Astrocyte of the spinal cord (primary cell): ENCODE data around the gene PIM1.

Source experiments
- DNase-seq: peaks from one replicate; pipeline ENCODE4 v3.0.0; 2011; ENCODE audit warnings: low read depth, low spot score
- H3K4me3 ChIP-seq: 2 replicates; pipeline ENCODE4 v1.5.1; 2011; ENCODE audit warnings: low read depth, mild to moderate bottlenecking, low read length, moderate library complexity
- in situ Hi-C: cut with HindIII; loops from 2 replicates; pipeline ENCODE4 v1.10.0; 2017; ENCODE audit warnings: low sequenced_read_pairs
- TF ChIP-seq, protein P1 (sequence below): IDR thresholded peaks from 2 replicates; pipeline ENCODE4 v1.5.1; 2012; ENCODE audit warnings: low read depth, mild to moderate bottlenecking, low read length, inconsistent platforms

PIM1 gene

DNA sequence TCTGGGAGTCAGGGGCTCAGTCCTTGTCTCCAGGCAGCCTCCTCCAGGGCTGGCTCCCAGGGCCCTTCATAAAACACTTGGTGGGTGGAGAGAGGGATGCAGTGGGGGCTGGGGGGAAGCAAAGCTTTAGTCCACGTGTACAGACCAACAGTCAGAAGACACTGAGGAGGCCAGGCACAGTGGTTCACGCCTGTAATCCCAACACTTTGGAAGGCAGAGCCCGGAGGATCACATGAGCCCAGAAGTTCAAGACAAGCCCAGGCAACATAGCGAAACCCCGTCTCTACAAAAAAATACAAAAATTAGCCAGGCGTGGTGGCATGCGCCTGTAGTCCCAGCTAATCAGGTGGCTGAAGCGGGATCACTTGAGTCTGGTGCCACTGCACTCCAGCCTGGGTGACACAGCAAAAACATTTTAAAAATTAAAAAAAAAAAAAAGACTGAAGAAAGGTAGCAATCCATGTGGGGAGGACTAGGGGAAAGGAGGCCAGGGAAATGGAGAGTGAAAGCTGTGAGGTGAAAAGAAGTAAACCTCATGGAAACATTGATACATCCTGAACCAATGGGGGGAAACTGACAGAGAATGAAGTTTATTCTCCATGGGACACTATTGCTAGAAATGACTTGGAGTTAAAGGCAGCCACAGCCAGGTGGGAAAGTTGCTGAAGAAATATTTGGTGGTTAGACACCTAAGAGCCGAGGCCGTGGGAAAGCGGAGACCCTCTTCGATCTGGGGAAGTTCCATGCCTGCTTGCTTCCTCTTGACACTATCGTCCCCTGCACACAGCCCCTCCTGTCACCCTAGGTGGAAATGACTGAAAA, 35.4 kb downstream of the PIM1 start:
- in situ Hi-C loops, result no loop called here
- DNase-seq, result no peak
- no peak overlapping the region for H3K4me3 ChIP-seq
- TF ChIP-seq, protein P1, sequence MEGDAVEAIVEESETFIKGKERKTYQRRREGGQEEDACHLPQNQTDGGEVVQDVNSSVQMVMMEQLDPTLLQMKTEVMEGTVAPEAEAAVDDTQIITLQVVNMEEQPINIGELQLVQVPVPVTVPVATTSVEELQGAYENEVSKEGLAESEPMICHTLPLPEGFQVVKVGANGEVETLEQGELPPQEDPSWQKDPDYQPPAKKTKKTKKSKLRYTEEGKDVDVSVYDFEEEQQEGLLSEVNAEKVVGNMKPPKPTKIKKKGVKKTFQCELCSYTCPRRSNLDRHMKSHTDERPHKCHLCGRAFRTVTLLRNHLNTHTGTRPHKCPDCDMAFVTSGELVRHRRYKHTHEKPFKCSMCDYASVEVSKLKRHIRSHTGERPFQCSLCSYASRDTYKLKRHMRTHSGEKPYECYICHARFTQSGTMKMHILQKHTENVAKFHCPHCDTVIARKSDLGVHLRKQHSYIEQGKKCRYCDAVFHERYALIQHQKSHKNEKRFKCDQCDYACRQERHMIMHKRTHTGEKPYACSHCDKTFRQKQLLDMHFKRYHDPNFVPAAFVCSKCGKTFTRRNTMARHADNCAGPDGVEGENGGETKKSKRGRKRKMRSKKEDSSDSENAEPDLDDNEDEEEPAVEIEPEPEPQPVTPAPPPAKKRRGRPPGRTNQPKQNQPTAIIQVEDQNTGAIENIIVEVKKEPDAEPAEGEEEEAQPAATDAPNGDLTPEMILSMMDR, result no peak

DNA sequence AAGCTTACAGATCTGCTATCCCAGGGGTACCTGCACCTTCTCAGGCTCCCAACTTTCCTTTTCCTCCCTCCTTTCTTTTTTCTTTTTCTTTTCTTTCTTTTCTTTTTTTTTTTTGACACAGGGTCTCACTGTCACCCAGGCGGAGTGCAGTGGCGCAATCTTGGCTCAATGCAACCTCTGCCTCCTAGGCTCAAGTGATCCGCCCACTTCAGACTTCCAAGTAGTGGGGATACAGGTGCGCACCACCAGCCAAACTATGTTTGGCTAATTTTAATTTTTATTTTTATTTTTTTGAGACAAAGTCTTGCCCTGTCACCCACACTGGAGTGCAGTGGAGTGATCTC, 36.0 kb downstream of the PIM1 start:
- DNase-seq, result no peak
- H3K4me3 ChIP-seq, result no peak overlapping the region
- in situ Hi-C loops, result no loop called here
- TF ChIP-seq, protein P1, result no peak

DNA sequence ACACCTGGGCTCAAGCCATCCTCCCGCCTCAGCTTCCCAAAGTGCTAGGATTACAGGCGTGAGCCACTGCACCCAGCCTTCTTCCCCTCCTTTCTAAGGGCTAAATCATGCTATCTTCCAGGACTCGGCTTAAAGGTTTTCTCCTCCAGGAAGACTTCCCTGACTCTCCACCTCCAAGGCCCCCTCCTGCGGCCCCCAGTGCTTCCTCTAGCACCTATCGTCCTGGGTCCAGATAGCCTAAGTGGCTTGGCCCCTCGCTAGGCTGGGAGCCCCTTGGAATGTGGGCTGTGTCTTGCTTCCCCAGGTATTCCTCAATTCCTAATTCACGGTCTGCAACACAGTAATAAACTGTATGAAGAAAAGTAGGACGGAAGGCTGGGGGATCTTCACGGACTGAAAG, 36.7 kb downstream of the PIM1 start:
- in situ Hi-C loops, result no loop called here
- no peak overlapping the region for H3K4me3 ChIP-seq
- TF ChIP-seq, protein P1, result no peak
- DNase-seq, result no peak

DNA sequence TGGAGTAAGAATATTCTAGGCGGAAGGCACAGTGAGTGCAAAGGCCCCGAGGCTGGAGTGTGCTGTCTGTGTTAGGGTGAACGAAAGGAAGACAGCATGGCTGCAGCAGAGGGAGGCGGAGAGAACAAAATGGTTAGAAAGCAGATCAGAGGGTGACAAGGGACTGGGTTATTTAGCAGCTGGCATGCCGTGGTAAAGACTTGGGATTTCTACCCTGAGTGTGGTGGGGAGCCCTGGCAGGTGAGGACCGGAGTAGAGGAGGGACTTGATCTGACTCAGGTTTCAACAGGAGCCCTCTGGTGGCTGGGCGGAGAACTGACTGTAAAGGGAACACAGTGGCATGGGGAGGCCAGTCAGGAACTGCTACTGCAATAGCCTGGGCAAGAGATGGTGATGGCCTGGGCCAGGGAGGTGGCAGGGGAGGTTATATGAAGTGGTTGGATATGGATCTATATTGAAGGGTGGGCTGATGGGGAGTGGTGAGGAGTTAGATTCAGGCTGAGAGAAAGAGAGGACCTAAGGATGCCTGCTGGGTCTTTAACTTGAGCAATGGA, 38.0 kb downstream of the PIM1 start:
- no peak overlapping the region for H3K4me3 ChIP-seq

DNA sequence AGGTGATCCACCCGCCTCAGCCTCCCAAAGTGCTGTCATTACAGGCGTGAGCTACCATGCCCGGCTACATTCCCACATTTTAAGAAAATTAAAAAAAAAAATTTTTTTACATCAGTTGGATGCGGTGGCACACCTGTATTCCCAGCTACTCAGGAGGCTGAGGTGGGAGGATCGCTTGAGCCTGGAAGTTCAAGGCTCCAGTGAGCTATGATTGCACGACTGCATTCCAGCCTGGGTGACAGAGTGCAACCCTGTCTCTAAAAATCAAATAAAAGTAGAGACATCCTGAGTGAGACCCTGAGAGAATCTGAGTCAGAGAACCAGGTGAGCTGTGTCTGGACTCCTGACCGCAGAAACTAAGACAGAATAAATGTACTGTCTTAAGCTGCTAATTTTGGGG, 38.8 kb downstream of the PIM1 start:
- TF ChIP-seq, protein P1, result no peak
- DNase-seq, result no peak
- in situ Hi-C loops, result no loop called here
- H3K4me3 ChIP-seq, result no peak overlapping the region

More for the DNA sequence above, 38.0 kb downstream of the PIM1 start:
- peak; percentile 78 for DNase-seq
- TF ChIP-seq, protein P1, result peak; percentile 84
- in situ Hi-C loops, result no loop called here

DNA sequence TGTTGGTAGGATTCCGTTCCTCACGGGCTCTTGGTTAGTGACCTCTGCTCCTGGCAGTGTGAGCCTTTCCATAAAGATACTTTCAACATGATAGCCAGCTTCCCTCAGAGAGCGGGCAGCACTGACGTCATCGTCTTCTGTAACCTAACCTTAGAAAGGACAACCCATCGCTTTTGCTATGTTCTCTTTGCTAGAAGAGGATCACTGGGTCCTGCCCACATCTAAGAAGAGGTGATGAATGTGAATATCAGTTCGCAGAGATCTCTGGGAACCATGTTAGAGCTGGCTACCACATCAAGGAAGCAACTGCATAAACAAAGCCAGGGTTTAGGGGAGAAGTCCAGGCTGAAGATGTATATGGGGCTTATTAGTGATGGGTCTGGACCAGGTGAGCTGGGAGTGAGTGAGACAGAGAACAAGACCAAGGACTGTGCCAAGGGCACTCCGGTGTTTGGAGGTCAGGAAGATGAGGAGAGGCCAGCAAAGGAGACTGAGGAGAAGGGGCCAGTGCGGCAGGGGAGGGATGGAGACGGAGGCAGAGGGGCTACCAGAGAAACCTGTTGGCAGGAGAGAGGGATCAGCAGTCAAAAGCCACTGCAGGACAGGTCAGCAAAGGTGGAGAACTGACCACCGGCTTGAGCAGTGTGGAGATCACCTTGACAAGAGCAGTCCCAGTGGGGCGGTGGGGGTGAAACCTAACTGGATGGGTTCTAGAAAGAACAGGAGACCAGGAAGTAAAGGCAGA, 39.7 kb downstream of the PIM1 start:
- H3K4me3 ChIP-seq, result no peak overlapping the region
- in situ Hi-C loops, result no loop called here
- TF ChIP-seq, protein P1, result no peak
- DNase-seq, result no peak
